Upper lobe of right lung (tissue), 1 donor: ENCODE data around the gene ARHGAP24. TPM values are rescaled to one million over a fixed set of nuclear protein-coding genes. Genes with fewer than 3 reads are reported as not detected.

Experiments
- ATAC-seq: fragments of 200-7000 bp; cut with Tn5 transposase; one replicate; pipeline ENCODE4 v1.9.1; 2020; ENCODE audit warnings: mild to moderate bottlenecking, moderate library complexity
- DNase-seq: peaks from one replicate; pipeline ENCODE4 v3.0.0-alpha.2; 2020
- H3K27ac ChIP-seq: fragments of 200-600 bp; one replicate; pipeline ENCODE4 v1.8.0; 2022
- H3K27me3 ChIP-seq: fragments of 200-600 bp; one replicate; pipeline ENCODE4 v1.8.0; 2022; ENCODE audit warnings: mild to moderate bottlenecking
- H3K36me3 ChIP-seq: fragments of 200-600 bp; one replicate; pipeline ENCODE4 v1.8.0; 2022
- H3K4me1 ChIP-seq: fragments of 200-600 bp; one replicate; pipeline ENCODE4 v1.8.0; 2022
- H3K4me3 ChIP-seq: fragments of 200-600 bp; one replicate; pipeline ENCODE4 v1.8.0; 2022; ENCODE audit warnings: mild to moderate bottlenecking
- H3K9me3 ChIP-seq: fragments of 200-600 bp; one replicate; pipeline ENCODE4 v1.8.0; 2022
- intact Hi-C: fragments of 100-400 bp; cut with DNase I; formaldehyde crosslinking; loops from one replicate; pipeline ENCODE4 v1.11.0; 2022
- total RNA-seq: library from RNA; stranded (reverse); fragmentation: NEBNext Ultra II Directional; extraction: Animal tissue kit (Norgen Biotek cat#: 25700); gene quantifications from one replicate; pipeline ENCODE4 v1.2.1, GENCODE V29; 2021
- TF ChIP-seq, protein P1 (sequence below): fragments of 200-600 bp; IDR thresholded peaks from one replicate; pipeline ENCODE4 v1.8.0; 2022; ENCODE audit warnings: antibody characterized with exemption
- donor health status: DM: no; HTN: yes; CAD: no; lungs with severe emphysema.

ARHGAP24 gene
- total RNA-seq, 1 donor from 2014 or later: 29.8 TPM

DNA sequence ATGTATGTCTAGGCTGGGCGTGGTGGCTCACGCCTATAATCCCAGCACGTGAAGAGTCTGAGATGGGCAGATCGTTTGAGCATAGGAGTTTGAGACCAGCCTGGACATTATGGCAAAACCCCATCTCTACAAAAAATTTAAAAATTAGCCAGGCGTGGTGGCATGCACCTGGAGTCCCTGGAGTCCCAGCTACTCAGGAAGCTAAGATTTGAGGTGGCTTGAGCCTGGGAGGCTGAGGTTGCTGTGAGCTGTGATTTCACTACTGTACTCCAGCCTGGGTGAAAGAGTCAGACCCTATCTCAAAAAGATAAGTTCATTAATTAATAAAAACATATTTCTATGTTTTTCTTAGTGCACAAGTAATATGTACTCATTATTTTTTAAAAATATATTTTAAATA, 238.1 kb downstream of the ARHGAP24 start:
- no peak for DNase-seq
- Histone ChIP-seq H3K36me3 (no peaks in the 10 kb centered on the region), H3K27ac (no peak overlapping the region), H3K4me1 (no peaks in the 10 kb centered on the region), H3K4me3 (no peak overlapping the region), H3K27me3 (no peaks in the 10 kb centered on the region), H3K9me3 (no peaks in the 10 kb centered on the region)
- intact Hi-C loops: no loop called here
- no peak for ATAC-seq
- TF ChIP-seq, protein P1, sequence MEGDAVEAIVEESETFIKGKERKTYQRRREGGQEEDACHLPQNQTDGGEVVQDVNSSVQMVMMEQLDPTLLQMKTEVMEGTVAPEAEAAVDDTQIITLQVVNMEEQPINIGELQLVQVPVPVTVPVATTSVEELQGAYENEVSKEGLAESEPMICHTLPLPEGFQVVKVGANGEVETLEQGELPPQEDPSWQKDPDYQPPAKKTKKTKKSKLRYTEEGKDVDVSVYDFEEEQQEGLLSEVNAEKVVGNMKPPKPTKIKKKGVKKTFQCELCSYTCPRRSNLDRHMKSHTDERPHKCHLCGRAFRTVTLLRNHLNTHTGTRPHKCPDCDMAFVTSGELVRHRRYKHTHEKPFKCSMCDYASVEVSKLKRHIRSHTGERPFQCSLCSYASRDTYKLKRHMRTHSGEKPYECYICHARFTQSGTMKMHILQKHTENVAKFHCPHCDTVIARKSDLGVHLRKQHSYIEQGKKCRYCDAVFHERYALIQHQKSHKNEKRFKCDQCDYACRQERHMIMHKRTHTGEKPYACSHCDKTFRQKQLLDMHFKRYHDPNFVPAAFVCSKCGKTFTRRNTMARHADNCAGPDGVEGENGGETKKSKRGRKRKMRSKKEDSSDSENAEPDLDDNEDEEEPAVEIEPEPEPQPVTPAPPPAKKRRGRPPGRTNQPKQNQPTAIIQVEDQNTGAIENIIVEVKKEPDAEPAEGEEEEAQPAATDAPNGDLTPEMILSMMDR: no peak

DNA sequence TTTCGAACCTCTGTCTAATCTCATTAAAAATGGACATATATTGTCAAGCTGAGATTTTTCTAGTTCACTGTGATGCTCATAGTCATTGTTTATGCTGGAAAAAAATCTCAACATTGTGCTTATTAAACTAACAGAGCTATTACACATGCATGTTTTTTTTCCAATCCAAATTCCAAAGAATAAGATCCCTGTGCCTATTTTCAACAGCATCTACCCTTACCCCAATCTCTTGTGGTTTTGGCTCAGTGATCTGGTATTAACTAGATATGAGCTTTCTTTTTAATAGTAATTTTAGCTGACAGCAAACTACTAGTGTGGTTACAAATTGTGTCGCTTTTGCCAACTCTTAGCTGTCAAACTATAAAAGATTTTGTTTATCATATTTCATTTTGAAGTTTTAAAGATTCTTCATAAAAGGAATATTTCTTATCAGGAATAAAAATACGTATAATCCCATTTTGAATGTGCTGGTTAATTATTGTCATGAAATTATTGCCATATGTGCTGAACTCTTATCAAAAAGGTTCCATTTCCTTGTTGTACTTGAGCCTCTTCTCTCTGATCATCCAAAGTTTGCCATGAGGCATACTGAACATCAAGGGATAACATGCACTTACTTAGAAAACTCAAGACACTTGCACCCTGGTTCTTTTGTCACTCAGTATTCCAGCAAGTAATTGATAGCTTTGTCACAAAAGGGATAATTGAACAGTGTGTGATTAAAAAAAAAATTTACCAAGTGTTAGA, 241.2 kb downstream of the ARHGAP24 start:
- no peaks in the 10 kb centered on the region for H3K36me3 ChIP-seq
- H3K27me3 ChIP-seq: no peaks in the 10 kb centered on the region
- H3K4me3 ChIP-seq: no peak overlapping the region
- ATAC-seq: no peak
- H3K27ac ChIP-seq: no peak overlapping the region
- TF ChIP-seq, protein P1: no peak
- H3K9me3 ChIP-seq: no peaks in the 10 kb centered on the region
- no peaks in the 10 kb centered on the region for H3K4me1 ChIP-seq
- DNase-seq: no peak
- intact Hi-C loops: no loop called here

DNA sequence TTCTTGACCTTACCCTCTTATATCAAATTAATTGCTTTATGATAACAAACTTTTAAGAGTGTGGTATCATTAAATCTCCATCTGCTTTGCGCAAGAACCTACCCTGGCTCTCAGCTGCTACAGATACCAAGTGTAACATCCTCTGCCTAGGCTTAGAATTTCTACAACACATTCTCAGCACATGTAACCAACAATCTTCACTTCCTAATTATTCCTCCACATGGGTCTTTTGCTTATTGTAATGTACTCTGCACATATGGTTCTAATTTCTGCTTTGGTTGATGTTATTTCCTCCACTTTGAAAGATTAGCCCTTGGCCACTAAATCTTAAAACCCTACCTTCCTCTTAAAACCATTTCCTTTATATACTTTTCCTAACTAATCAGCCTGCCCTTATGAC, 242.4 kb downstream of the ARHGAP24 start:
- H3K9me3 ChIP-seq: no peaks in the 10 kb centered on the region
- TF ChIP-seq, protein P1: no peak
- no peak overlapping the region for H3K27ac ChIP-seq
- no peak for DNase-seq
- H3K36me3 ChIP-seq: no peaks in the 10 kb centered on the region
- ATAC-seq: no peak
- no peak overlapping the region for H3K4me3 ChIP-seq
- intact Hi-C loops: no loop called here
- H3K27me3 ChIP-seq: no peaks in the 10 kb centered on the region
- no peaks in the 10 kb centered on the region for H3K4me1 ChIP-seq

DNA sequence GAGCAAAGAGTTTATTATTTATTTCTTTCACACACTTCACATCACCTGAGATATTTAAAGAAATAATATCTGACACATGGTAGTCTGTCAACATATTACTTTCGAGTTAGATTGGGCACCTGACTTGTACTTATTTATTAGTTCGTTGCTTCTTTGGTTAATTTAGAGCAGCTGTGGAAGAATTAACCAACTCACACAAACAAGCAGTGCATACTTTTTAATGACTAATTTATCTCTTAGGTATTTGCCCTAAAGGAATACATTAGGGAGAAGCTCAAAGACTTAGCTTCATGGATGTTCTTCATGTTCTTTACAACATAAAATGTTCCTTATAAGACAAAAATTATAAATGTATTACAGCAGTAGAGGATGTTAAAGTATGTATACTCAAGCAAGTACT, 242.9 kb downstream of the ARHGAP24 start:
- no peaks in the 10 kb centered on the region for H3K9me3 ChIP-seq
- H3K4me3 ChIP-seq: no peak overlapping the region
- intact Hi-C loops: no loop called here
- DNase-seq (no peak), ATAC-seq (no peak)
- no peak overlapping the region for H3K27ac ChIP-seq
- H3K36me3 ChIP-seq: no peaks in the 10 kb centered on the region
- TF ChIP-seq, protein P1: no peak
- no peaks in the 10 kb centered on the region for H3K27me3 ChIP-seq
- no peaks in the 10 kb centered on the region for H3K4me1 ChIP-seq

DNA sequence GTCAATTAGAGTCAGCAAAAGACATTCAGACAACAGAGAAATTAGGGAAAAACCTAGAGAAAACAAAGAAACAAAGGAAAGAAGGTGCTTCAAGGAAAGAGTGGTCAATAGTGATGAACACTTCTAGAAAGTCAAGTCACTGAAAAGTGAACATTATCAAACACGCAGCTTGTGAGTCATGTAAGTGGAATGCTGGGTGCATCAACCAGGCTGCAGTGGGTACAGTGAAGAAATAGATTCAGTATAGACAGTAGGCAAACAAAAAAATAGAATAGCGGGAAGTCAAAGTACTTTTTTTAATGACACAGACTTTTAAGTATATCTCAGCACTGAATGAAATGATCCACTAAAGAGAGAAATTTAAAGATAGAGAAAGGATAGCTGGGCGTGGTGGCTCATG, 245.8 kb downstream of the ARHGAP24 start:
- DNase-seq: no peak

More for the DNA sequence above, 245.8 kb downstream of the ARHGAP24 start:
- ATAC-seq: no peak
- H3K4me3 ChIP-seq: no peak overlapping the region
- H3K4me1 ChIP-seq: peaks cover 9% of the 10 kb centered on the region
- intact Hi-C loops: no loop called here
- TF ChIP-seq, protein P1: no peak
- no peaks in the 10 kb centered on the region for H3K27me3 ChIP-seq
- H3K9me3 ChIP-seq: no peaks in the 10 kb centered on the region
- H3K36me3 ChIP-seq: no peaks in the 10 kb centered on the region
- H3K27ac ChIP-seq: no peak overlapping the region
